Activated naive CD8-positive, alpha-beta T cell treated with anti-CD3 and anti-CD28 coated beads, Interleukin-2, amount 10 ng/mL, durations not matched to agents 7 days and 5 days (primary cell): ENCODE results near the gene RYR3. TPM values are rescaled to one million over a fixed set of nuclear protein-coding genes. Genes with fewer than 3 reads are reported as not detected.

Experiments
- ATAC-seq: fragments of 150-1000 bp; cut with Tn5 transposase; one replicate; pipeline ENCODE4 v1.10.0; 2021; ENCODE audit warnings: low read depth, moderate library complexity
- POLR2A ChIA-PET: fragments of 350-600 bp; sonication (Branson Sonifier 250); formaldehyde crosslinking; loops from one replicate; lab custom pipeline; 2021; ENCODE audit warnings: antibody characterized with exemption; lab: Charles Lee
- DNase-seq: peaks from one replicate; pipeline ENCODE4 v3.0.0; 2021
- H3K27ac Mint-ChIP-seq: one replicate; pipeline ENCODE4 v1.8.0; 2022; ENCODE audit warnings: mild to moderate bottlenecking, mixed read lengths
- H3K27me3 Mint-ChIP-seq: one replicate; pipeline ENCODE4 v1.8.0; 2022; ENCODE audit warnings: mild to moderate bottlenecking, moderate library complexity, mixed read lengths
- H3K36me3 Mint-ChIP-seq: one replicate; pipeline ENCODE4 v1.8.0; 2021; ENCODE audit warnings: mild to moderate bottlenecking, mixed read lengths
- H3K4me1 Mint-ChIP-seq: one replicate; pipeline ENCODE4 v1.8.0; 2021; ENCODE audit warnings: mixed read lengths
- H3K4me3 Mint-ChIP-seq: one replicate; pipeline ENCODE4 v1.8.0; 2022; ENCODE audit warnings: mild to moderate bottlenecking, moderate library complexity, mixed read lengths
- H3K9me3 Mint-ChIP-seq: one replicate; pipeline ENCODE4 v1.8.0; 2021; ENCODE audit warnings: mixed read lengths
- total RNA-seq, 2 experiments: library from RNA; stranded (reverse); gene quantifications; one replicate each; pipeline ENCODE4 v1.2.3, GENCODE V29; 2021

Gene RYR3
- total RNA-seq, 2 experiments from 2014 or later, result not detected

- ATAC-seq, result no peak
- H3K27ac Mint-ChIP-seq, result no peak overlapping the region
- no peaks in the 10 kb centered on the region for H3K9me3 Mint-ChIP-seq
These were observed 307.6 kb downstream of the RYR3 start for GRCh38 chr15:33618350-33618749.

GRCh38 chr15:33621141-33621540, 310.4 kb downstream of the RYR3 start:
- Mint-ChIP-seq H3K27me3 (peaks cover 2% of the 10 kb centered on the region), H3K4me1 (no peaks in the 10 kb centered on the region), H3K4me3 (no peak overlapping the region), H3K36me3 (no peaks in the 10 kb centered on the region), H3K27ac (no peak overlapping the region), H3K9me3 (no peaks in the 10 kb centered on the region)
- no peak for ATAC-seq
- DNase-seq, result no peak
- POLR2A ChIA-PET, result no interaction called here

More at GRCh38 chr15:33618350-33618749, 307.6 kb downstream of the RYR3 start:
- no peaks in the 10 kb centered on the region for H3K4me1 Mint-ChIP-seq
- no peak for DNase-seq
- POLR2A ChIA-PET, result no interaction called here
- H3K4me3 Mint-ChIP-seq, result no peak overlapping the region
- peaks cover 2% of the 10 kb centered on the region for H3K27me3 Mint-ChIP-seq
- H3K36me3 Mint-ChIP-seq, result no peaks in the 10 kb centered on the region

- H3K9me3 Mint-ChIP-seq, result no peaks in the 10 kb centered on the region
- peaks cover 2% of the 10 kb centered on the region for H3K27me3 Mint-ChIP-seq
- DNase-seq (no peak), ATAC-seq (no peak)
- no peaks in the 10 kb centered on the region for H3K36me3 Mint-ChIP-seq
- H3K4me3 Mint-ChIP-seq, result no peak overlapping the region
- H3K27ac Mint-ChIP-seq, result no peak overlapping the region
- POLR2A ChIA-PET, result no interaction called here
- no peaks in the 10 kb centered on the region for H3K4me1 Mint-ChIP-seq
These were observed 312.2 kb downstream of the RYR3 start for GRCh38 chr15:33623010-33623409.

- Mint-ChIP-seq H3K4me3 (no peak overlapping the region), H3K27ac (no peak overlapping the region), H3K9me3 (no peaks in the 10 kb centered on the region), H3K27me3 (no peaks in the 10 kb centered on the region), H3K4me1 (no peaks in the 10 kb centered on the region), H3K36me3 (no peaks in the 10 kb centered on the region)
- POLR2A ChIA-PET, result interaction anchor here (0.6 kb wide), 1 partner anchor 377 kb away, joined by 3 read pairs; no protein-coding TSS in a partner anchor
- DNase-seq (no peak), ATAC-seq (no peak)
These were observed 313.7 kb downstream of the RYR3 start for GRCh38 chr15:33624439-33624838.

GRCh38 chr15:33629647-33630046, 318.9 kb downstream of the RYR3 start:
- no peak overlapping the region for H3K27ac Mint-ChIP-seq
- no peaks in the 10 kb centered on the region for H3K9me3 Mint-ChIP-seq
- no peak for ATAC-seq
- no peak for DNase-seq
- H3K27me3 Mint-ChIP-seq, result no peaks in the 10 kb centered on the region
- no peaks in the 10 kb centered on the region for H3K36me3 Mint-ChIP-seq
- H3K4me3 Mint-ChIP-seq, result no peak overlapping the region
- no peaks in the 10 kb centered on the region for H3K4me1 Mint-ChIP-seq
- POLR2A ChIA-PET, result no interaction called here

- POLR2A ChIA-PET, result no interaction called here
- Mint-ChIP-seq H3K4me3 (no peak overlapping the region), H3K27me3 (peaks cover 9% of the 10 kb centered on the region), H3K4me1 (no peaks in the 10 kb centered on the region), H3K9me3 (no peaks in the 10 kb centered on the region), H3K27ac (no peak overlapping the region), H3K36me3 (no peaks in the 10 kb centered on the region)
- ATAC-seq (no peak), DNase-seq (no peak)
These were observed 325.5 kb downstream of the RYR3 start for GRCh38 chr15:33636234-33636633.

- Mint-ChIP-seq H3K36me3 (no peaks in the 10 kb centered on the region), H3K27ac (no peak overlapping the region), H3K9me3 (no peaks in the 10 kb centered on the region), H3K4me3 (no peak overlapping the region), H3K27me3 (peaks cover 14% of the 10 kb centered on the region), H3K4me1 (no peaks in the 10 kb centered on the region)
- no peak for DNase-seq
- ATAC-seq, result no peak
- POLR2A ChIA-PET, result no interaction called here
These were observed 326.2 kb downstream of the RYR3 start for GRCh38 chr15:33636958-33637357.

- DNase-seq, result no peak
- Mint-ChIP-seq H3K9me3 (no peaks in the 10 kb centered on the region), H3K27ac (no peak overlapping the region), H3K4me1 (no peaks in the 10 kb centered on the region), H3K27me3 (peaks cover 16% of the 10 kb centered on the region), H3K4me3 (no peak overlapping the region), H3K36me3 (no peaks in the 10 kb centered on the region)
- ATAC-seq, result no peak
- POLR2A ChIA-PET, result no interaction called here
These were observed 327.7 kb downstream of the RYR3 start for GRCh38 chr15:33638453-33638852.

GRCh38 chr15:33639051-33639450, 328.3 kb downstream of the RYR3 start:
- Mint-ChIP-seq H3K9me3 (no peaks in the 10 kb centered on the region), H3K27ac (no peak overlapping the region), H3K36me3 (no peaks in the 10 kb centered on the region), H3K4me1 (no peaks in the 10 kb centered on the region), H3K4me3 (no peak overlapping the region), H3K27me3 (peaks cover 16% of the 10 kb centered on the region)
- ATAC-seq, result no peak
- POLR2A ChIA-PET, result no interaction called here
- no peak for DNase-seq

- H3K27ac Mint-ChIP-seq, result no peak overlapping the region
- no peak for DNase-seq
- H3K4me1 Mint-ChIP-seq, result no peaks in the 10 kb centered on the region
- ATAC-seq, result no peak
- no peaks in the 10 kb centered on the region for H3K36me3 Mint-ChIP-seq
- POLR2A ChIA-PET, result no interaction called here
- H3K4me3 Mint-ChIP-seq, result no peak overlapping the region
- peaks cover 16% of the 10 kb centered on the region for H3K27me3 Mint-ChIP-seq
- H3K9me3 Mint-ChIP-seq, result no peaks in the 10 kb centered on the region
These were observed 328.7 kb downstream of the RYR3 start for GRCh38 chr15:33639456-33639855.

- DNase-seq (no peak), ATAC-seq (no peak)
- Mint-ChIP-seq H3K9me3 (no peaks in the 10 kb centered on the region), H3K27me3 (peaks cover 16% of the 10 kb centered on the region), H3K4me1 (no peaks in the 10 kb centered on the region), H3K4me3 (no peak overlapping the region), H3K36me3 (no peaks in the 10 kb centered on the region), H3K27ac (no peak overlapping the region)
- POLR2A ChIA-PET, result no interaction called here
These were observed 329.2 kb downstream of the RYR3 start for GRCh38 chr15:33639978-33640377.

GRCh38 chr15:33641069-33641468, 330.3 kb downstream of the RYR3 start:
- Mint-ChIP-seq H3K27me3 (peaks cover 16% of the 10 kb centered on the region), H3K36me3 (no peaks in the 10 kb centered on the region), H3K4me3 (no peak overlapping the region), H3K4me1 (no peaks in the 10 kb centered on the region), H3K27ac (no peak overlapping the region), H3K9me3 (no peaks in the 10 kb centered on the region)
- ATAC-seq, result no peak
- DNase-seq, result no peak
- POLR2A ChIA-PET, result no interaction called here

- Mint-ChIP-seq H3K4me1 (no peaks in the 10 kb centered on the region), H3K9me3 (no peaks in the 10 kb centered on the region), H3K27ac (no peak overlapping the region), H3K27me3 (peaks cover 13% of the 10 kb centered on the region), H3K36me3 (no peaks in the 10 kb centered on the region), H3K4me3 (no peak overlapping the region)
- DNase-seq, result no peak
- POLR2A ChIA-PET, result no interaction called here
- no peak for ATAC-seq
These were observed 333.5 kb downstream of the RYR3 start for GRCh38 chr15:33644304-33644703.

GRCh38 chr15:33646744-33647143, 336.0 kb downstream of the RYR3 start:
- no peak overlapping the region for H3K27ac Mint-ChIP-seq
- peaks cover 4% of the 10 kb centered on the region for H3K27me3 Mint-ChIP-seq
- ATAC-seq, result no peak
- H3K4me3 Mint-ChIP-seq, result no peak overlapping the region
- no peaks in the 10 kb centered on the region for H3K9me3 Mint-ChIP-seq
- POLR2A ChIA-PET, result no interaction called here
- no peaks in the 10 kb centered on the region for H3K4me1 Mint-ChIP-seq
- H3K36me3 Mint-ChIP-seq, result no peaks in the 10 kb centered on the region
- DNase-seq, result no peak
